HG03139 (cell line): ENCODE measurements around the gene SAMD5.

ENCODE experiments used
- ATAC-seq: cut with Tn5 transposase; IDR thresholded peaks from one replicate; pipeline ENCODE4 v1.9.1; 2021; ENCODE audit not compliant: unreplicated experiment

SAMD5 gene

DNA sequence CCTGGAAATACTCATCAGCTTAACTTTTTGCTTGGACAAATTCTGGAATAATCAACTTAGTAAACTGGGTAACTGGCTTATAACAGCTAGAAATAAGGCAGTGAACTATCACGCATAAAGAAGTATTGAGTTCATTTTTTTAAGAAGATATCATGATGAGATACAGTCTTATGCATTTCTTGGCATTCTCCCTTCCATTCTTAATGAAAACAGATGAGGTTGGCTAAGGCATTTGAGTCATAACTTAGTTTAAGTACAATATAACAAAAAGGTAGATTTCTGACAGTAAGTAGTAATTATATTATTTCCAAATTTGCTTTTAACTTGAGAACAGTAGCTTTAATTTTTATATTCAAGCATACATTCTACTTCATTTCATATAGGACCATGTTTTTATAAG is 56.1 kb downstream of the SAMD5 start:
- no peak for ATAC-seq

DNA sequence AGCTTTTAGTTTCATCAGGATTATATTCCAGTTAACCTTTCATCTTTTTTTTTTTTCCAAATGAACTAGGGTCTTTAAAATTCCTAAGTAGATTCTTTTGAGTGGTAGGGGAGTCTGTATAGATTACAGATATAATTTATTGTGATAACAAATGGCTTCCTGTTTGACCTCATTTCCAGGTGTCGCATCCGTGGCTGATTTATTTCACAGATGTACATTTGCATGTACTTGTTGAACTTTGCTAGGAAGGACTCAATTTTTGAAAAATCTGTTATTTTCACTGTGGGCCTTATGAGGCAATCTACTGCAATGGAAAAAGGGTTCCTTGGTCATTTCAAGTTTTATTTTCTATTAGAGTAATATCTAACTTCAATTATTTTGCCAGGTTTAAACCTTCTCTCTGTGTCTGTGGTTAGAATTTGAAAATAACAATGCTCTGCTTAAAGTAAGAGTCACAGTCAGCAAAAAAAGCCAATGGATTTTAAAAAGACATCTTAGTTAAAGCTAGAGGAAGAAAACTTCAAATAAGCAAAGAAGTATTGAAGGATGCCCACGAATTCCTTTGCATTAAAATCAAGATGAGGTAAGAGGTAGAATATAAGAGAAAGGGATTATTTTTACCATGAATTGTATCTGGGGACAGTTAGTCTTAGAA is 57.9 kb downstream of the SAMD5 start:
- ATAC-seq: no peak

DNA sequence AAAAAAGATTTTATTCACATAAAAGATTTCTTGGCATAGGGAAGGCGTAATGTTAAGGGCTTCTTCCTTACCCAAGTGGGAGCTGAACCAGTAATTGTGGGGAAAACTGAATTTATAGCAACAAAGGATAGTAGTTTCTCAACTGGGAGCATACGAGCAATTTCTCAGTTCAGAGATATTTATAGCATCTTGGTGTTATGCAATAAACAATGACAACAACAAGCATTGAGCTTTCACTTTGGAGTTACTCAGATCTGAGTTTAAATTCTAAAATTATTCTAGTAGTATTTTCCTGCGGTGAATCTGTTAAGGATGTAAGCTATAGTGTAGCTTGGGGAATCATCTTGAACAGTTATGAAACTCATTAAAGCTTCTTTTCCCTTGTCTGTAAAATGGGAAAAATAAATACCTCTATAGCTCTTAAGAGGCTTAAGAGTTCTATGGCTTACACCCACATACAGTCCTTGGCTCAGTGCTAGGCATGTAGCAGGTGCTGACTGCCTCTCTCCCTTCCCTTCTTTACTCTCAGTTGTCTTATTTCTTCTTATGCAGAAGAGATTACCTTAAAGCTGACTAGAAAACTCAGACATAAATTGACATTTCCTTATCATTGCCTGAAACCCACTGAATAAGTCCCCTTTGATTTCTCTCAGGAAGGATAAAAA is 58.8 kb downstream of the SAMD5 start:
- ATAC-seq: no peak

DNA sequence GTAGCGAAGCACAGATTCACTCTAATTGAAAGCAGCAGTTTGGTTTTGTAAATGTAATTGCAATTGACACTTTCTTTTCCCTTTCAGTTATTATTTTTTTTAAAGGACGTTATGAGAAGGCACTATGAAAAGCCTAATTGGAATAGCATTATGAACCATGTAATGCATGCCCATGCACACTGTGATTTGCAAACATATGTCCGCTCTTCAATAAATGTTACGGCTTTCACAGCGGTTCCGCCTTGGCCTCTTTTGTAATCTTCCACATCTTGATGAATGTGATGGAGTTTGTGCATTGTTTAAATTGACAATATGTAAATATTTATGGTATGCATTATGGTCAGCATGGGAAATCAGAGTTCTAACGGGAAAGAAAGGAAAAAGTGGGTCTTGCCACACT is 61.3 kb downstream of the SAMD5 start:
- ATAC-seq: no peak

DNA sequence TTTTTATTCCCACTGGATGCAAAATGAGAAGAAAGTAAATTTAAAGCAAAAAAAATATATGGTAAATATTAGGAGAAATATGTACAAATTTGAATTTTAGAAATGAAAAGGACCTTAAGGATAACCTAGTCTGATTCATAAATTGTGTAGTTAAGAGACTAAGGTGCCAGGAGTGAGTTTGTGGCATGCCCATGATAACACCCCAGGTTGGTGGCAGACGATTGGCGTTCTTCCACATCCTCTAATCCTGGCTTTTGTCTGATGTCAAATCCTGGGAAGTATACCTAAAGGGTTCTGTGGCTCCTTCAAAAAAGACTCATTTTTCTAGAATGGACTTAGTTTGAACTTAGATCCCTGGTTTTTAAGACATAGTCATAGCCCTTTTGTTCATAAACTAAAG is 62.2 kb downstream of the SAMD5 start:
- ATAC-seq: no peak

DNA sequence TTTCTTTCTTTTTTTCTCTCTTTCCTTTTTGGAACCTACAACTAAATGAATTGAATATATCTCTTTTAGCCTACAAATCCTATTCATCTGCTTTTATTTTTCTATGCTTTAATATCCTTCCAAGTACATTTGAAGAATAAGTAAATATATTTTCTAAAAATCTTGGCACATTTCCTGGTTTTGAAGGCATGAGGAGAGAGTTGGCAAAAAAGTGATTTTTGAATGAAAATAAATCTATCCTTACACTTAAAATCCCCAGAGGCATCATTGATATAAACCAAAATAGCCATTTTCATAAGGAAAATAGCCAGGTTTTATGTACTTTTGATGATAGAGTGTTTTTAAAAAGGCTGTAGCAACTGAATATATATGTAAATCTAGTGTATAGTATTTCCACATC is 69.0 kb downstream of the SAMD5 start:
- ATAC-seq: no peak

DNA sequence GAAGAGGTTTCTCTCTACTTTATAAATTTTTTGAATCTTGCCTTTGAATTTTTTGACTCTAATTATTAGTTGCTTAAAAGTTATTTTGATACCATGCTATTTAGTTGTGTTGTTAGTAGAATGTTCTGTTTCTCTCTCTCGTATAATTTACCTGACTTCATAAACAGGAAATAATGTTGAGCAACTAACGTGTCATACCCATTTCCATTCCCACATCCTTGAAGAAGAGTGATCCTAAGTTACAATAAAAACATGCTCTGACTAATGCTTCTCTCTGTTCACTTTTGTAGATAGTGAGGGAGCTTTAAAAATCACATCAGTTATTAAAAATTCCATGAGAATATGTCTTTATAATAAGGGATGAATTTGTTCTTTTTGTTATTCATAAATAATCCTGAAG is 69.7 kb downstream of the SAMD5 start:
- ATAC-seq: no peak

DNA sequence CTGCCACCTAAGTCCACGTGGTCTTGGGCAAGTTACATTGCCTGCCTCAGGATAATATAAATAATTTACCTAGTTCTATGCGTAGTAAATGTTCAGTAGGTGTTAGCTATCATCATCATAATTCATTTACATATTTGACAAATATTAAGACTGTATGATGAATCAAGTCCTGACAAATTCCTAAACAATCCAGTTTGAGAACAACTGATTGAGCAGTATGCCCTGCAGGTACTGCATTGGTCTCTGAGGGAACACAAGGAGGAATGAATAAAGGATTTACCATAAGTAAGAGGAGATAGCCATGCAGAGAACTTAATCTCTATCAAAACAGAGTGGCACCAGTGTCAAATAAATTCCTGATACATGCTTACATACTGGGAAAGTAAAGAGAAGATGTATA is 70.4 kb downstream of the SAMD5 start:
- no peak for ATAC-seq

DNA sequence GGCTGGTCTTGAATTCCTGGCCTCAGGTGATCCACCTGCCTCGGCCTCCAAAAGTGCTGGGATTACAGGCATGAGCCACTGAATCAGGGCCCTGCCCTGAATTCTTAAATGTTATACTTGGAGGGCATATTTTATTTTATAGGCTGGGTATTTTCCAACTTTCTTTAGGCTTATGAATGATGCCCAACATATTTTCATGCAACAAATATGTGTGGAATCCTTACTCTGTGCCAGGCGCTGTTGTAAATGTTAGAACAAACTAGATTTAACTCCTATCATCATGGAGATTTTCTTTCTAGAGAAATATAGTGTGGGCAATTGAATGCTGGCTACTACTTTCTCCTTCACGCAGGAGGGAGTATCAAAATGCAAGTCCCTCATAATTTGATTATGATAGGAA is 71.2 kb downstream of the SAMD5 start:
- no peak for ATAC-seq

DNA sequence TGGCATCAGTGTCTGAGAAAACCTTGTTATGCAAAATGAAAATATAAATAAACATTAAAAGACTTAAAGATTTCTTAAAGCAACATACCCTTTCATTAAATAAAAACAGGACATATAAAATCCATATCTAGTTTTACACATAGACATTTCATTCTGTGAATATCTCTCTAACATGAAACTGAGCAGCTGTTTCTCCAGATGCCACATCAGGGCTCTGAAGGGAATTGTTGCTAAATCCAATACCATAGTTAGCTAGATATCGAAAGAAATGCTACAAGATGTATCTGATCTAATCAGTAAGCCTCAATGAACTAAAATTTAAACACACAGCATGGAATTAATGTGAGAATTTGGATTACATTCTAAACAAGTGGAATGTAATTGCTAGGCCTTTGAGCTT is 74.5 kb downstream of the SAMD5 start:
- no peak for ATAC-seq

DNA sequence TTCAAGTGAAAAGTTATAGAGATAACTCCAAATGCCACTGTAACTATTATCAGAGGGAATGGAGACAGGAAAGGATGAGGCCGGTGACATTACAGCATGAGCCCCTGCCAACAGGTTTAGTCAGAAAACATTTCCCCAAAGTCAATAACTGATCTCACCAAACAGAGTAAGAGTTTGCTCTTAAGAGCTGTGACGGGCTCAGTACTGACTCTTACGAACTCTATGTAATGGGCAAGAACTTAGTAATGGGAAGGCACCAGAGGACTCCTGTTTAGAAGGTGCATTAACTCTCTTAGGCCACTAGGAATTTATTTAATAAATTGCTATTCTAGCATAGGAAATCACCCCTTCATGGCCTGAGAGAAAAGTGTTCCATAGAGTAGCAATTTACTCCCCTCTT is 76.8 kb downstream of the SAMD5 start:
- no peak for ATAC-seq

DNA sequence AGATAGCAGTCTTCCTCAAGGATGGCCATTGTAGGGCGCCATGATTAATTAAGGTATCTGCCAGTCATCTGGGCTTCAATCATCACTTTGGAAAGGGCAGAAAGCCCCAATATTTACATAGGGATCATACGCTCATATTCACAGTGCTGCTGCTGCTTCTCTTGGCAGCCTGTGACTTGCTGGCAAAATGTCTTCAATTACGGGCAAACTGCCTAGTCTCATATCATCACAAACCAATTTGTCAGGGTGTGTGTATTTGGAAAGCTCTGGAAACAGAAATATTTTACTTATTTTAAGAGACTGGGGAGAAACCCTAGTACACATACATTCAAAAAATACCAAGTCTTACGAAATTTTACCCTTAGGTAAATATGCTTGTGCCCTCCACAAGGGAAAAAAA is 77.6 kb downstream of the SAMD5 start:
- ATAC-seq: no peak

DNA sequence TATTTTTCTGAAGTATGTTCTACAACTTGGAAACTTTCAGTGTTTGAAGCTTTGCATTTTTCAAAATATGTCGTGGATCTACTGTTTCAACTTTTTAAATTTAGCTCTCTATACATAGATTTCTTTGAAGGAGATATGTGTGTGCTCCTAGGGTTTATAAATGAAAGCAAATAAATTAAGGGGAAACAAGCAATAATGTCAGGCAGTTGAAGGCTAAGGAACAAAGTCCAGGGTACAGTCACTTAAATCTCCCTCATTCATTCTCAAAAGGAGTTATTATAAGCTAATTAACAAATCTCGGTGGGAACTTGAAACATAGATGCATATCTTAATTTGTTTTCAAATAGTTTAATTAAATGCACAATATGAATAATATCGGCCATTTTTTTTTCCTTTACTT is 79.4 kb downstream of the SAMD5 start:
- ATAC-seq: no peak

DNA sequence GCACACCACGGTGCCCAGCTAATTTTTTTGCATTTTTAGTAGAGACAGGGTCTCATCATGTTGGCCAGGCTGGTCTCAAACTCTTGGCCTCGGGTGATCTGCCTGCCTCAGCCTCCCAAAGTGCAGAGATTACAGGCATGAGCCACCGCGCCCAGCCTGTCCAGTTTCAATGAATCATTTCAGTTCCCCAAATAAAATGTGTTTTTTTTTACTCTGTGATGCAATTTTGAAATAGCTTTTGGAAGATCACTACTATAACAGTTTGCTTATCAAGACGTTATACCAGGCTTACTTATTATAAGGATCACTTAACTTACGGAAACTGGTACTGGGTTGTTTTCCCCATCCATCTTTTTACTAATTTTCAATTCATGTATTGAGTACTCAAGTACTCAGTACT is 80.0 kb downstream of the SAMD5 start:
- ATAC-seq: no peak

DNA sequence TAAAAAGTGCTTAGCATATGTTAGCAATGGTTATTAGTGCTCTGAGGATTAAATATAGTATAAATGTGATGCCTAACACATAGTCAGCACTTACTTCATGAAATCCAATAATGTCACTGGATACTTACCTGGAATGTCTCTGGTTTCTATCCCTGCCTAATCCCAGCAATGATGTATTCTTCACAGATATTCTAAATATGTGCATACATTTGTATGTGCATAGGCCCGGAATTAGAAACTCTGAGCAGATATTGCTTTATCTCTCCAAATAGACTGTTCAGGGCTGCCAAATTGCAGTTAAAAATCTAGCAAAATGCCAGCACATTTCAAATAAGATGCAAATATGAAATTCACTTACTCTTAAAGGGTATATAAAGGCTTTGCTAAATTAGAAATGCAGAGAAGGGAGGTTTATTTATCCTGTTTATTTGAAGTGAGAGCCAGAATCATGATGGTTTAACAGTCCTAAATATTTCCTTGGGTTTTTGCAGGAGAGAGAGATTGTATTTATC is 81.3 kb downstream of the SAMD5 start:
- no peak for ATAC-seq

DNA sequence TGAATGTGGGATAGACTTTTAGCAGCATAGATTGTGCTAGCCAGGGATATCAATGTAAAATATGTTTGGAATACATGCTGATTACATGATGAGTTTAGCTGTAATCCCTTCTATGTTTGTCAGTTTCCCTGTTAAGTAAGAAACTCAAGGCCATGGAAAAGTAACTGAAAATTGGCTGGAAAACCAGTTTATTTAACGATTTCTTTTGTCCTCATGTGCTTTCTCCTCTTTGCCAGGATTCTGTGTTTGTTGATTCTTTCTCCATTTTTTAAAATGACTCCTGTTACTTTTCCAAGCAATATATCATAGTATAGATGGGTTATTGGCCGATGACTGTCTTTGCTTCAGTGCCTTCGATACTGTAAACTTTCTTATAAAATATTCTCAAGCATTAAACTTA is 87.5 kb downstream of the SAMD5 start:
- no peak for ATAC-seq

DNA sequence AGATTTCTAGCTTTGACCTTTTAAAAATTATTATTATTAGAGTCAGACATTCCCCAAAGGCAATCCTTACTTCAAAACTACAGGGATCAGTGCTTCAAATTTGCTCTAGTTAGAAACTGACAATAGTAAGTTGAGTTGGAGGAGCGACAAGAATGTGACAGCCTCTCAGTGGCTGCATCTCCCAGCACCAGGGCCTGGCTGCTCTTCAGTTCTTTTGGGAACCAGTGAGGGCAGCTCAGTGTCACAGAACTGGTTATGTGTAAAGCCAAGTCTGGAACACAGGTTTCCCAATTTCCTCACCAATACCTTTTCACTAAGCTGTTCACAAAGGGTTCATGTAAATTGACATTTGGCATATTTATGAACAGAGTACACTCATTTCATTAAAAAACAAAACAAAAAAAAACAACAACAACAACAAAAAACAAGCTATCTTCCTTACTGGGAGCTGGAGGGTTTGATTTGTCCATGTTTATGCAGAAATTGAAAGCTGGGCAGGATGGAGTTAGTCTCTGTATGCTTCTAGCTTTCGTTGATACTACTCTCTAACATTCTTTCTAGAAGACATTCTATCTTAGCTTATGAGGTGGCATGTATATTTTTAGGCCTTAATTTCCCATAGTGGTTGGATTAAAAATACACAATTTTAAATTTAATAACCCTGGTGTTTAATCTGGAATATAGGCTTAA is 95.0 kb downstream of the SAMD5 start:
- no peak for ATAC-seq

DNA sequence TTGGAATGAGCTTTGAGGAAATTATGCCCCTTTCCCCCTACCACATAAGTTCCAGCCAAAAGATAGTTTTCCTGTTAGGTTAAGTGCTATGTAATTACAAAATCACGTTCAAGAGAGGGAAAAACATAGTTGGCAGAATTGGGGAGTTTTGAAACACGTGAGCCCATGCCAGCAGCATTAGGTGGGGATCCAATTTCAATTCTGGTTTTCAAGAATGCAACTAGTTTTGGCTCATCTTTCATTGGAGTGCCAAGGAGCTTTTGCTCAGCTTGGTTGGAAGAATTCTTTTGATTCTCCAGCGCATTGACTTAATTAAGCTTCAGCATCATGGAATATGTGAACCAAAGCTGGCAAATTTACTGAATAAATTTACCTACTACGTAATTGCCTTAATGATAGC is 95.9 kb downstream of the SAMD5 start:
- ATAC-seq: no peak

DNA sequence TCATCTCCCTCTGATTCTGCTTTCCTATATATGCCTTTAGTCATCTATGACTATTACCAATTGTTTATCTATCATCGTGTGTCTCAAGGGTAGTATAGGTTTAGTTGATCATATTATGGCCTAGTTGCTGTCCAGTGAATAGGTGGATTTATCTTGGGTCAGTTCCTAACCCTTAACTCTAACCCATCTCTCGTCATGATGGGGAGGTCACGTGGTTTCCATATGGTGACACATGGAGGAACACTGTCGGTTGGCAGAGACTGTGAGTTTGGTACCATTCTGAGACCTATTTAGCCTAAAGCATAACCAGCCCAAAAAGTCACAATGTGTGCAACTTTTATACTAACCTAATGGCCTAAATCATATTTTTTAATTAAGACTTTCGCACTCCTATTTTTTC is 103.5 kb downstream of the SAMD5 start:
- ATAC-seq: no peak

DNA sequence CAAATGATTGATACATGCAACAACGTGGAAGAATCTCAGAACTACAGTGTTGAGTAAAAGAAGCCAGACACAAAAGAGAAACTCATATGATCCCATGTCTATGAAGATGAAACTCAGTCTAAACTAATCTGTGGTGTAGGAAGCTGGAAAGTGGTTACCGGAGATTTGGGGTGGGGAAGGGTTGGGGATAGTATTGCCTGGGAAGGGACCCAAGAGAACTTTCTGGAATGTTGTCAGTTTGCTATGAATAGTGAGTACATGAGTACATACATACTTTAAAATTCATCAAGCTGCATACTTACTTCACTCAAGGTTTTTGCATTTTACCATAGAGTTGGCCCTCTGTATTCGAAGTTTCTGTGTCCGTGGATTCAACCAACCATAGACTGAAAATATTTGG is 106.0 kb downstream of the SAMD5 start:
- no peak for ATAC-seq

DNA sequence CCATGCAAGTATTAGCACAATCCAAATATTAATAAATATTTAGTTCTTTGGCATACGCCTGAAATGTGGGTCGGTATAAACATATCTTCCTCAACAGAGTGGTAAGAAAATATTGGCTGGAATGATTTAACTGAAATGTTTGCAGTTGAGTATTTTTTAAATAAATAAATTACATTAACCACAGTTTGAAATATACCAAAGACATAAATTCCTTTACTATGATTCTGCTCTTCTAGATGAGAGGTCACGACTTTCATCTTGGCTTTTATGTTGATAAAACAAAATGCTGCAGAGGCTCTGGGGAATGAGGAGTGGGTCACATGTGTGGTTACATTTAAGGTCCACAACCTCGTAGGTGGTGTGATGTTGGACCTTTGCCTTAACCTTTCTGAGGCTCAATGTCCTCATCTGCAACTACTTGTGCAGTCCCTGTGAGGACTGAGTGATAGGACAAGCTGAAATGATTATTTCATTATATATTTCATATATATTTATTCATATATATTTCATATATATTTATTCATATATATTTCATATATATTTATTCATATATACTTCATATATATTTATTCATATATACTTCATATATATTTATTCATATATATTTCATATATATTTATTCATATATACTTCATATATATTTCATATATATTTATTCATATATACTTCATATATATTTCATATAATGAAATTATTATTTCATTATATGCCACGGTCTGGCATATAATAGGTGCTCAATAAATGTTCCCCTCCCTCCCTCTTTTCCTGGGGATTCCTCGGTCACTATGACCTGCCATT is 107.4 kb downstream of the SAMD5 start:
- ATAC-seq: no peak

DNA sequence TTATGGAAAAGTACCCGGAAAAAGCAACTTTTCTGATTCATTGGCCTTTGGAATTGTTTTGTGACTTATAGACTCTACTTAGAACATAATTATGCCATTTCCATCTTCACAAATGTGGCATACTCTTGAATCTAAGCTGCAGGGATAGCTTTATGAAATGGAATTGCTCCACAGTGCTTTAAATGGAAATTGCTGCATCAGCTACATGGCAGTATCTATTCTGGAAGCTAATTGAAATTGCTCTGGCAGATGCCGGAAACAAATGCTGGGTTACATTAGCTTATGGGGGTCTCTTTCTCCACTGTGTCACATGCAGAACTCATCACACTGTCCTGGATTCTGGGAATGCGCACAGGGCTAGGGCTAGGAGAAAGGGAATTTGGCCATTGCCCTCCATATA is 108.9 kb downstream of the SAMD5 start:
- no peak for ATAC-seq
